Endothelial cell of umbilical vein (primary cell): ENCODE results near the gene SSBP3. TPM values are rescaled to one million over a fixed set of nuclear protein-coding genes. Genes with fewer than 3 reads are reported as not detected.

Experiments
- BruUV-seq: library from RNA; stranded (reverse); fragments of 400-500 nt; replicated peaks from 2 replicates; lab custom pipeline; 2021; lab: Mats Ljungman, UMichigan
- CTCF ChIA-PET: fragments of 300-600, 350-600 bp; sonication (Branson Sonifier 250); formaldehyde crosslinking; loops from one replicate; lab custom pipeline; 2021; ENCODE audit warnings: antibody characterized with exemption, inconsistent platforms; lab: Charles Lee
- POLR2A ChIA-PET: fragments of 300-600, 350-600 bp; sonication (Branson Sonifier 250); formaldehyde crosslinking; loops from one replicate; lab custom pipeline; 2021; ENCODE audit warnings: antibody characterized with exemption, inconsistent platforms; lab: Charles Lee
- DNase-seq: peaks from one replicate; pipeline ENCODE4 v3.0.0-alpha.2; 2011; ENCODE audit warnings: low read depth, low spot score
- FAIRE-seq: peaks from 2 replicates; lab custom pipeline; 2011; peaks lifted over from hg19 to GRCh38; lab: Jason Lieb, UNC
- H2AFZ ChIP-seq: 2 replicates; pipeline ENCODE4 v1.6.0; 2012; ENCODE audit warnings: low read depth, low read length, control low read depth, inconsistent platforms
- H3K27ac ChIP-seq: 2 replicates; pipeline ENCODE4 v1.5.1; 2011; ENCODE audit warnings: low read depth, mild to moderate bottlenecking, control low read depth, low read length, moderate library complexity; ENCODE audit not compliant: insufficient read depth
- H3K27me3 ChIP-seq, 2 experiments: 2 replicates each; pipeline versions ENCODE4 v1.6.0 to v1.6.1; 2011; ENCODE audit warnings: low read length in 2 of 2, mixed read lengths in 1 of 2; ENCODE audit not compliant: control insufficient read depth in 2 of 2, insufficient read depth in 2 of 2
- H3K36me3 ChIP-seq, 2 experiments: 2 replicates in 1 of 2; 3 replicates in 1 of 2; pipeline ENCODE4 v1.5.1; 2011; ENCODE audit warnings: low read length in 2 of 2, mild to moderate bottlenecking in 1 of 2, moderate library complexity in 1 of 2; ENCODE audit not compliant: control insufficient read depth in 2 of 2, insufficient read depth in 2 of 2; ENCODE audit errors: extremely low read depth in 1 of 2
- H3K4me1 ChIP-seq: 3 replicates; pipeline ENCODE4 v1.5.1; 2011; ENCODE audit warnings: mild to moderate bottlenecking, low read length; ENCODE audit not compliant: control insufficient read depth, insufficient read depth; ENCODE audit errors: extremely low read depth
- H3K4me2 ChIP-seq: 2 replicates; pipeline ENCODE4 v1.6.1; 2011; ENCODE audit warnings: low read length, control low read depth, mixed read lengths; ENCODE audit not compliant: insufficient read depth
- H3K4me3 ChIP-seq, 3 experiments: fragments of 200-600 bp in 1 of 3; sonication (generic), shearing (Covaris generic) in 1 of 3; replicated peaks in 1 of 3; 2 replicates each; pipeline ENCODE4 v1.5.1; 2011 to 2016; ENCODE audit warnings: control low read depth in 3 of 3, low read length in 3 of 3, mild to moderate bottlenecking in 2 of 3, inconsistent platforms in 1 of 3, low read depth in 1 of 3, moderate library complexity in 1 of 3; ENCODE audit not compliant: insufficient read depth in 1 of 3
- H3K79me2 ChIP-seq: 2 replicates; pipeline ENCODE4 v1.6.0; 2012; ENCODE audit warnings: low read length, inconsistent platforms; ENCODE audit not compliant: control insufficient read depth, insufficient read depth
- H3K9ac ChIP-seq: replicated peaks from 2 replicates; pipeline ENCODE3; 2011; ENCODE audit warnings: low read length, control low read depth; ENCODE audit not compliant: insufficient read depth; ENCODE audit errors: extremely low read depth
- H3K9me1 ChIP-seq: replicated peaks from 3 replicates; pipeline ENCODE4 v1.6.0; 2011; ENCODE audit warnings: mild to moderate bottlenecking, low read length; ENCODE audit not compliant: control insufficient read depth, insufficient read depth; ENCODE audit errors: extremely low read depth
- H3K9me3 ChIP-seq: replicated peaks from 2 replicates; pipeline ENCODE4 v1.5.1; 2012; ENCODE audit warnings: low read length, inconsistent platforms; ENCODE audit not compliant: control insufficient read depth, insufficient read depth
- H4K20me1 ChIP-seq: replicated peaks from 2 replicates; pipeline ENCODE3; 2011; ENCODE audit warnings: mild to moderate bottlenecking, low read length; ENCODE audit not compliant: control insufficient read depth, insufficient read depth; ENCODE audit errors: extremely low read depth
- EZH2 ChIP-seq: IDR thresholded peaks from 2 replicates; pipeline ENCODE4 v1.6.1; 2012; ENCODE audit warnings: borderline replicate concordance, low read depth, mild to moderate bottlenecking, moderate library complexity, low read length, inconsistent platforms; ENCODE audit not compliant: severe bottlenecking
- FOS ChIP-seq: IDR thresholded peaks from 2 replicates; pipeline ENCODE4 v1.6.1; 2011; ENCODE audit warnings: mild to moderate bottlenecking, low read length, moderate library complexity, borderline replicate concordance; ENCODE audit not compliant: insufficient read depth
- GATA2 ChIP-seq: IDR thresholded peaks from 2 replicates; pipeline ENCODE4 v1.7.0; 2011; ENCODE audit warnings: low read depth, mild to moderate bottlenecking, moderate library complexity, mixed read lengths, low read length; ENCODE audit not compliant: insufficient read length, insufficient read depth
- JUN ChIP-seq: IDR thresholded peaks from 2 replicates; pipeline ENCODE4 v1.6.1; 2011; ENCODE audit warnings: borderline replicate concordance, low read depth; ENCODE audit not compliant: insufficient read length, insufficient read depth
- MYC ChIP-seq: IDR thresholded peaks from one replicate; pipeline ENCODE4 v1.6.1; 2011; ENCODE audit warnings: mild to moderate bottlenecking, low read depth, low read length
- POLR2A ChIP-seq: IDR thresholded peaks from 2 replicates; pipeline ENCODE4 v1.6.1; 2012; ENCODE audit warnings: low read depth, mild to moderate bottlenecking, control low read depth, low read length
- POLR2AphosphoS5 ChIP-seq: IDR thresholded peaks from 2 replicates; pipeline ENCODE4 v1.6.1; 2012; ENCODE audit warnings: low read depth, mild to moderate bottlenecking, control low read depth, low read length, moderate library complexity; ENCODE audit not compliant: insufficient read depth
- dilution Hi-C: fragments of 300-500 bp; cut with MboI; formaldehyde crosslinking; loops from one replicate; pipeline ENCODE4 v1.15.0; 2019; ENCODE audit warnings: low sequenced_read_pairs; ENCODE audit not compliant: extremely low pct_ligation_motif_present
- intact Hi-C: fragments of 100-400 bp; cut with micrococcal nuclease; formaldehyde crosslinking; loops from one replicate; pipeline ENCODE4 v1.10.0; 2022
- polyA plus RNA-seq, 4 experiments: library from polyadenylated mRNA; depleted of rRNA in 3 of 4; stranded (reverse) in 3 of 4; unstranded in 1 of 4; fragments of >200 nt; gene quantifications; 2 replicates each; pipeline versions ENCODE4 v1.2.1 to v1.2.3, GENCODE V29; 2011 to 2012; ENCODE audit warnings: missing spikeins in 1 of 4
- total RNA-seq: library from RNA; stranded (reverse); gene quantifications from 2 replicates; pipeline ENCODE4 v1.2.3, GENCODE V29; 2021
- TF ChIP-seq, protein P1 (sequence below), 2 donors: IDR thresholded peaks; 1 replicate in 1 of 2; 2 replicates in 1 of 2; pipeline ENCODE4 v1.5.1; 2011; ENCODE audit warnings: low read length in 2 of 2, mild to moderate bottlenecking in 2 of 2, moderate library complexity in 2 of 2, control low read depth in 1 of 2, inconsistent platforms in 1 of 2, low read depth in 1 of 2; ENCODE audit not compliant: insufficient read depth in 1 of 2; ENCODE audit errors: extremely low read depth in 1 of 2
- TF ChIP-seq, protein P2 (sequence below): IDR thresholded peaks from 2 replicates; pipeline ENCODE4 v1.6.1; 2011; ENCODE audit not compliant: insufficient read depth, insufficient read length

Gene SSBP3
- total and polyA plus RNA-seq, 2 donors (not counting 3 experiments of a cell fraction or from before 2014, with no cell fraction given), result 44.9 to 59.4 TPM

DNA sequence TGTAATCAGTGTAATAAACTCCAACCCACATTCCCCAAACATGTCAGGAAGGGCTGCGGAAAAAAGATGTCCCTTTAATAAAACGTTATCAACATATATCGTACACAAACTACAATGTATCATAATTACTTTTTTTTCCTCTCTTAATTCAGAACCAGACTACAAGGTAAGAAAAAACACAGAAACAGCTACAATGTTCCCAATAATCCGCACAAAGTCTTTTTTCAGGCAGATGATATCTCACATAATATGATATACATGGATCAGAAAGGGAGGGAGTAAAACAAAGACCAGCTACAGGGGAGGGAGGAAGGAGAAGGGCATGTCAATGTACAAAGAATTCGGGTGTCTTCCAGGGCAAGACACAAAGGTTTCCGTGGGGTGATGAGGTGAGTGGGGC is 180.8 kb downstream of the SSBP3 start:
- no peak overlapping the region for H3K4me2 ChIP-seq
- no peak overlapping the region for H3K27ac ChIP-seq
- H3K4me3 ChIP-seq, result no peak overlapping the region
- H3K9ac ChIP-seq, result no peak overlapping the region
- peaks cover 3 to 11% of the 10 kb centered on the region in 2 experiments for H3K36me3 ChIP-seq
- POLR2A ChIA-PET, result no interaction called here
- no peaks in the 10 kb centered on the region for H3K27me3 ChIP-seq
- BruUV-seq, result TSS peak; percentile 51
- no peak for FAIRE-seq
- no peaks in the 10 kb centered on the region for H3K4me1 ChIP-seq
- CTCF ChIA-PET, result no interaction called here
- dilution Hi-C loops (no loop called here), intact Hi-C loops (no loop called here)
- no peak overlapping the region for H2AFZ ChIP-seq
- H4K20me1 ChIP-seq, result no peaks in the 10 kb centered on the region
- no peak for DNase-seq
- H3K9me3 ChIP-seq, result no peaks in the 10 kb centered on the region
- TF ChIP-seq EZH2 (no peak), MYC (no peak), GATA2 (no peak), POLR2AphosphoS5 (no peak), FOS (no peak), POLR2A (no peak), JUN (no peak)
- TF ChIP-seq, protein P1, sequence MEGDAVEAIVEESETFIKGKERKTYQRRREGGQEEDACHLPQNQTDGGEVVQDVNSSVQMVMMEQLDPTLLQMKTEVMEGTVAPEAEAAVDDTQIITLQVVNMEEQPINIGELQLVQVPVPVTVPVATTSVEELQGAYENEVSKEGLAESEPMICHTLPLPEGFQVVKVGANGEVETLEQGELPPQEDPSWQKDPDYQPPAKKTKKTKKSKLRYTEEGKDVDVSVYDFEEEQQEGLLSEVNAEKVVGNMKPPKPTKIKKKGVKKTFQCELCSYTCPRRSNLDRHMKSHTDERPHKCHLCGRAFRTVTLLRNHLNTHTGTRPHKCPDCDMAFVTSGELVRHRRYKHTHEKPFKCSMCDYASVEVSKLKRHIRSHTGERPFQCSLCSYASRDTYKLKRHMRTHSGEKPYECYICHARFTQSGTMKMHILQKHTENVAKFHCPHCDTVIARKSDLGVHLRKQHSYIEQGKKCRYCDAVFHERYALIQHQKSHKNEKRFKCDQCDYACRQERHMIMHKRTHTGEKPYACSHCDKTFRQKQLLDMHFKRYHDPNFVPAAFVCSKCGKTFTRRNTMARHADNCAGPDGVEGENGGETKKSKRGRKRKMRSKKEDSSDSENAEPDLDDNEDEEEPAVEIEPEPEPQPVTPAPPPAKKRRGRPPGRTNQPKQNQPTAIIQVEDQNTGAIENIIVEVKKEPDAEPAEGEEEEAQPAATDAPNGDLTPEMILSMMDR (IDR thresholded peaks at IDR 0.05; ENCODE audit: extremely low read depth in 1 of 2, insufficient read depth in 1 of 2, low read depth in 1 of 2, low read length in 2 of 2), result no peak
- TF ChIP-seq, protein P2, sequence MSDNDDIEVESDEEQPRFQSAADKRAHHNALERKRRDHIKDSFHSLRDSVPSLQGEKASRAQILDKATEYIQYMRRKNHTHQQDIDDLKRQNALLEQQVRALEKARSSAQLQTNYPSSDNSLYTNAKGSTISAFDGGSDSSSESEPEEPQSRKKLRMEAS, result no peak
- H3K79me2 ChIP-seq, result no peaks in the 10 kb centered on the region
- H3K9me1 ChIP-seq, result no peaks in the 10 kb centered on the region
